NCI-H748 (cell line): ENCODE measurements around the gene PDE6B.
"Not testable (repeated sequence)": the region's sequence is repeated elsewhere in the genome, so short reads cannot be mapped to it uniquely, and the experiment has no call there.

Source experiments
- DNase-seq: peaks from one replicate; lab custom pipeline; 2025; ENCODE audit not compliant: unreplicated experiment; lab: John Stamatoyannopoulos, UW

The PDE6B gene

GRCh38 chr4:635066-635835 is 9.9 kb downstream of the PDE6B start:
- DNase-seq, result peak; percentile 0

- no peak for DNase-seq
These were observed 10.7 kb downstream of the PDE6B start for GRCh38 chr4:635851-636627.

GRCh38 chr4:636628-637159 is 11.3 kb downstream of the PDE6B start:
- DNase-seq, result no peak

- DNase-seq, result no peak
These were observed 12.3 kb downstream of the PDE6B start for GRCh38 chr4:637536-638280.

- DNase-seq, result not testable (repeated sequence)
These were observed 17.0 kb downstream of the PDE6B start for GRCh38 chr4:642366-642765.

GRCh38 chr4:646460-646859 is 21.1 kb downstream of the PDE6B start:
- no peak for DNase-seq

- DNase-seq, result no peak
These were observed 22.1 kb downstream of the PDE6B start for GRCh38 chr4:647481-647880.

- no peak for DNase-seq
These were observed 23.4 kb downstream of the PDE6B start for GRCh38 chr4:648579-649292.

GRCh38 chr4:649293-649625 is 23.9 kb downstream of the PDE6B start:
- no peak for DNase-seq

- DNase-seq, result no peak
These were observed 24.5 kb downstream of the PDE6B start for GRCh38 chr4:649751-650310.

GRCh38 chr4:650461-650860 is 25.1 kb downstream of the PDE6B start:
- no peak for DNase-seq

GRCh38 chr4:650951-651883 is 25.8 kb downstream of the PDE6B start:
- peak; percentile 30 for DNase-seq

- no peak for DNase-seq
These were observed 26.7 kb downstream of the PDE6B start for GRCh38 chr4:651884-652642.

- DNase-seq, result no peak
These were observed 27.9 kb downstream of the PDE6B start for GRCh38 chr4:653080-653821.

- no peak for DNase-seq
These were observed 28.6 kb downstream of the PDE6B start for GRCh38 chr4:653831-654502.

GRCh38 chr4:654503-654845 is 29.1 kb downstream of the PDE6B start:
- no peak for DNase-seq

- DNase-seq, result no peak
These were observed 29.6 kb downstream of the PDE6B start for GRCh38 chr4:654871-655463.
